GM10248 (cell line): ENCODE measurements around the gene OMP.

Source experiments
- CTCF ChIA-PET: fragments of 300-600 bp; sonication (Branson Sonifier 250); formaldehyde crosslinking; extraction: SDS; loops from one replicate; lab custom pipeline; 2021; ENCODE audit warnings: antibody characterized with exemption; lab: Yijun Ruan, JAX
- POLR2A ChIA-PET: fragments of 350-650 bp; sonication (Branson Sonifier 250); formaldehyde crosslinking; extraction: SDS; loops from one replicate; lab custom pipeline; 2020; ENCODE audit warnings: antibody characterized with exemption; lab: Yijun Ruan, JAX
- DNase-seq: peaks from one replicate; pipeline ENCODE4 v3.0.0; 2012; ENCODE audit errors: extremely low spot score
- TF ChIP-seq, protein P1 (sequence below): IDR thresholded peaks from 2 replicates; pipeline ENCODE4 v1.5.1; 2012; ENCODE audit warnings: mild to moderate bottlenecking, low read depth; ENCODE audit errors: extremely low read depth, missing control alignments, control extremely low read depth

The OMP gene, protein sequence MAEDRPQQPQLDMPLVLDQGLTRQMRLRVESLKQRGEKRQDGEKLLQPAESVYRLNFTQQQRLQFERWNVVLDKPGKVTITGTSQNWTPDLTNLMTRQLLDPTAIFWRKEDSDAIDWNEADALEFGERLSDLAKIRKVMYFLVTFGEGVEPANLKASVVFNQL

DNA sequence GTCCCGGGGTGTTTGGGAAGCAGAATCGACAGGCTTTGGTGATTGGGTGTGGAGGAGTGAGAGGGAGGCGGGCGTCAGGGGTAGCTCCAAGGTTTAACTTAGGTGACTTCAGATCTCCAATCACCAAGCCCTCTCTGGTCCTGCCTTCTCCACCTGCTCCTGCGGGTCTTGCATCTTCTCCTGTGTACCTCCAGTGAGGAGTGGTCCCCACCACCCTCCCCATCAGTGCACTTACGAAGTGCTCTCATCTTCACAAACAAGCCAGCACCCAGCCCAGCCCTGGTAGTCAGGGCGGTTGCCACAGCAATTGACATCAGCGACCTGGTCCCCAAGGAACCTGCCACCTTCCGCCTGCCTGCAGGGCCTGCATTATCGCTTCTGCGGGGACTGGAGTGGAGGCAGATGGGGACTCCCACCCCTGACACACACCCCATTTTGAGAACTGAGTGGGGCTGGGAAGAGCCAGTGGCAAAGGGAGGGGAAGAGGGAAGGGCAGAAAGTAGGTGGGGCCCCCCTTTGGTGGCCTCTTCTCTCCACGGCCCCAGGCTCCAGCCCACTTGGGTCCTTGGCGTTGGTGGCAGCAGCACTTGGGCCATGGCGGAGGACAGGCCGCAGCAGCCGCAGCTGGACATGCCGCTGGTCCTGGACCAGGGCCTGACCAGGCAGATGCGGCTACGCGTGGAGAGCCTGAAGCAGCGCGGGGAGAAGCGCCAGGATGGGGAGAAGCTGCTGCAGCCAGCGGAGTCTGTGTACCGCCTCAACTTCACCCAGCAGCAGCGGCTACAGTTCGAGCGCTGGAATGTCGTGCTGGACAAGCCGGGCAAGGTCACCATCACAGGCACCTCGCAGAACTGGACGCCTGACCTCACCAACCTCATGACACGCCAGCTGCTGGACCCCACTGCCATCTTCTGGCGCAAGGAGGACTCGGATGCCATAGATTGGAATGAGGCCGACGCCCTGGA is at the start of gene OMP:
Gene OMP, plus strand, starts transcription at position 595 of the 965 bp plus-strand sequence. Its CDS starts 0 bp downstream, at position 595.
- ChIA-PET CTCF (interaction anchor here (0.9 to 1.9 kb wide), 5 partner anchors 11 to 55 kb away, joined by 3 to 14 read pairs (median 6); no protein-coding TSS in a partner anchor), POLR2A (no interaction called here)
- TF ChIP-seq, protein P1, sequence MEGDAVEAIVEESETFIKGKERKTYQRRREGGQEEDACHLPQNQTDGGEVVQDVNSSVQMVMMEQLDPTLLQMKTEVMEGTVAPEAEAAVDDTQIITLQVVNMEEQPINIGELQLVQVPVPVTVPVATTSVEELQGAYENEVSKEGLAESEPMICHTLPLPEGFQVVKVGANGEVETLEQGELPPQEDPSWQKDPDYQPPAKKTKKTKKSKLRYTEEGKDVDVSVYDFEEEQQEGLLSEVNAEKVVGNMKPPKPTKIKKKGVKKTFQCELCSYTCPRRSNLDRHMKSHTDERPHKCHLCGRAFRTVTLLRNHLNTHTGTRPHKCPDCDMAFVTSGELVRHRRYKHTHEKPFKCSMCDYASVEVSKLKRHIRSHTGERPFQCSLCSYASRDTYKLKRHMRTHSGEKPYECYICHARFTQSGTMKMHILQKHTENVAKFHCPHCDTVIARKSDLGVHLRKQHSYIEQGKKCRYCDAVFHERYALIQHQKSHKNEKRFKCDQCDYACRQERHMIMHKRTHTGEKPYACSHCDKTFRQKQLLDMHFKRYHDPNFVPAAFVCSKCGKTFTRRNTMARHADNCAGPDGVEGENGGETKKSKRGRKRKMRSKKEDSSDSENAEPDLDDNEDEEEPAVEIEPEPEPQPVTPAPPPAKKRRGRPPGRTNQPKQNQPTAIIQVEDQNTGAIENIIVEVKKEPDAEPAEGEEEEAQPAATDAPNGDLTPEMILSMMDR: no peak
- no peak for DNase-seq

GRCh38 chr11:77053217-77054015 is 49.2 kb upstream of the OMP start:
- POLR2A ChIA-PET: no interaction called here
- TF ChIP-seq, protein P1: no peak
- CTCF ChIA-PET: interaction anchor here (0.8 to 4.9 kb wide), 4 partner anchors 8 to 38 kb away, joined by 3 to 34 read pairs (median 5); no protein-coding TSS in a partner anchor
- DNase-seq: no peak

- no peak for DNase-seq
- TF ChIP-seq, protein P1: no peak
- ChIA-PET POLR2A (no interaction called here), CTCF (interaction anchor here (2.6 to 4.9 kb wide), 2 partner anchors 9 to 37 kb away, joined by 7 to 34 read pairs; no protein-coding TSS in a partner anchor)
These were observed 48.6 kb upstream of the OMP start for GRCh38 chr11:77054084-77054483.

DNA sequence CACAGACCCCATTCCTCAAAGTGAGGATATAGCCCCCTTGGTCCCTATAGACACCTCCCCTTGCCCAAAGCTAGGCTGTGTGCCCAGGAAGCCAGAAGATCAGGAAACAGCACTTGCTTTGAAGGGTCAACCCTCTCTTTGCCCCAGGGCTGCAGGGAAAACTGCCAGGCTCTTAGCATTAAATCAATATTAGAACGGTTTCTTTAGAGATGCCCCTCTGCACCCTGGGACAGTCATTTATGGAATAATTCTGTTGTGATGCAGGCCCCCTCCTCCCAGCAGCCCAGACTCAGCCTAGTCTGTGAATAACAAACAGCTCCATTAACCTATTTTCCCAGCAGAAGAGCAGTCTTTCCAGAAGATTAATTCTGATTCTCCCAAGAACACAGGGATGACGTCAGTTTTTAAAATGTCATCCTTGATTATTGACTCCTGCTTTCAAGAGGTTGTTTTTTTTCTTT is 47.5 kb upstream of the OMP start:
- ChIA-PET POLR2A (no interaction called here), CTCF (interaction anchor here (2.6 kb wide), 1 partner anchor 10 kb away, joined by 7 read pairs; no protein-coding TSS in a partner anchor)
- TF ChIP-seq, protein P1: no peak
- DNase-seq: no peak

DNA sequence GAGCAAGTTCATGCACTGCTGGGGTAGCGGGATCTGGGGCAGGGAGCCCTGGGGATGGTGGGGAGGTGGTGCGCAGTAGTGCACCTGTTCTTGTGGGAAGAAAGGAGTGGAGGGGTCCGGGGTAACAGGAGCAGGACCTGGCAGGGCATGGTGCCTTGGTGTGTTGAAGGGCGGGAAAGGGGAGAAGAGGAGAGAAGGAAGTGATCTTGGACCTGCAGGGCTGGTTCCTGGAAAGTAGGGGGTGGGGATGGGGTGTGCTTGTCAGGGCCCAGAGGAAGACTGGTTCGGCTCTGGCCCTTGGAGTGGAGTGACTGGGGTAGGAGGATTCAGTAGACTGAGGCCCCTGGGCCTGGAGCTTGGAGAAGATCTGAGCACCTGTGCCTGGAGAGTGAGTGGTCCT is 46.7 kb upstream of the OMP start:
- no peak for DNase-seq
- POLR2A ChIA-PET: no interaction called here
- TF ChIP-seq, protein P1: no peak
- CTCF ChIA-PET: interaction anchor here (0.8 to 2.6 kb wide), 2 partner anchors 11 to 35 kb away, joined by 3 to 7 read pairs; no protein-coding TSS in a partner anchor
